HPDE6-E6E7 (cell line): ENCODE data around the gene GCM1.
"Not testable (repeated sequence)": the region's sequence is repeated elsewhere in the genome, so short reads cannot be mapped to it uniquely, and the experiment has no call there.

Source experiments
- DNase-seq: peaks from one replicate; pipeline ENCODE4 v3.0.0; 2011; ENCODE audit warnings: missing footprints; ENCODE audit errors: extremely low spot score

Gene GCM1, protein sequence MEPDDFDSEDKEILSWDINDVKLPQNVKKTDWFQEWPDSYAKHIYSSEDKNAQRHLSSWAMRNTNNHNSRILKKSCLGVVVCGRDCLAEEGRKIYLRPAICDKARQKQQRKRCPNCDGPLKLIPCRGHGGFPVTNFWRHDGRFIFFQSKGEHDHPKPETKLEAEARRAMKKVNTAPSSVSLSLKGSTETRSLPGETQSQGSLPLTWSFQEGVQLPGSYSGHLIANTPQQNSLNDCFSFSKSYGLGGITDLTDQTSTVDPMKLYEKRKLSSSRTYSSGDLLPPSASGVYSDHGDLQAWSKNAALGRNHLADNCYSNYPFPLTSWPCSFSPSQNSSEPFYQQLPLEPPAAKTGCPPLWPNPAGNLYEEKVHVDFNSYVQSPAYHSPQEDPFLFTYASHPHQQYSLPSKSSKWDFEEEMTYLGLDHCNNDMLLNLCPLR

DNA sequence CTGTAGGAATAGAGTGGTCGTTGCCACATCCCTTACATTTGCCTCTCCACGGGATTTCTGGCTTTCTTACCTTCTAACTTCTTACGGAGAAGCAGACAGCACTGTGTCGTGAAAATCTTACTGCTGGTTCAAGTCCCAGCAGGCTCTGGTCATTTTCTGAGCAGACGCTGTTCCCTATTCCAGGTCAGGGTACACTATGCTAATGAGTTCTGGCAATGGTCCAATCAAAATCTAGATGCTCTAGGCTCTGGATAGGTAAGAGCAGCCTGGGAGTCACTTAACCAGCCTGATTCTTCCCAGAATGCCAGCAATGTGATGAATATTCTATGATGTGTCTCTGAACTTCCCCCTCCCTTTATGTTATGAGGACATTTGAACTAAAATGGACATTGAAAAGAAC, at the start of gene GCM1:
Gene GCM1, minus strand, starts transcription at position 158 of the 400 bp plus-strand sequence. CDS start 3,209 bp downstream, outside the sequence.
- DNase-seq, result no peak

DNA sequence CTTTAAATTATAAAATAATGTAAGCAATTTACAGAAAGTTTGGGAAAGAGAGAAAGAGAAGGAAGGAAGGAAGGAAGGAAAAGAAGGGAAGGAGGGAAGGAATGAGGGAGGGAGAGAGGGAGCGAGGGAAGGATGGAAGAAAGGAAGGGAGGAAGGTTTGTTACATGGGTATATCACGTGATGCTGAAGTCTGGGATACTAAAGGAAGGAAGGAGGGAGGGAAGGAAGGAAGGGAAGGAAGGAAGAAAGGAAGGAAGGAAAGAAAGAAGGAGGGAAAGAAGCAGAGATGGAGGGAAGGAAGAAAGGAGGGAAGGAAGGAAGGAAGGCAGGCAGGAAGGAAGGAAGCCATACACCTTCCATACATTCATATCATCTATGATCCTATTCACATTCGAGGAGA, 48.9 kb upstream of the GCM1 start:
- no peak for DNase-seq

DNA sequence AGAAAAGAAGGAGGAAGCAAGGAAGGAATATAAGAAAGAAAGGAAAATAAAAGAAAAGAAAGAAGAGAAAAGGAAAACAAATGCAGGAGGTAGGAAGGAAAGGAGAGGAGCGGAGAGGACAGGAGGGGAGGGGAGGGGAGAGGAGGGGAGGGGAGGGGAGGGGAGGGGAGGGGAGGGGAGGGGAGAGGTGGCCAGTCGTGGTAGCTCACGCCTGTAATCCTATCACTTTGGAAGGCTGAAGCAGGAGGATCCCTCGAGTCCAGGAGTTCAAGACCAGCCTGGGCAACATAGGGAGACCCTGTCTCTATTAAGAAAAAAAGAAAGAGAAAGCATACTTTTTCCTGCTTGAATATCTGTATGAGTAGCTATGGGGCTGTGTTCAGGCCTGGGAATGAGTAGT, 46.4 kb upstream of the GCM1 start:
- DNase-seq, result no peak

DNA sequence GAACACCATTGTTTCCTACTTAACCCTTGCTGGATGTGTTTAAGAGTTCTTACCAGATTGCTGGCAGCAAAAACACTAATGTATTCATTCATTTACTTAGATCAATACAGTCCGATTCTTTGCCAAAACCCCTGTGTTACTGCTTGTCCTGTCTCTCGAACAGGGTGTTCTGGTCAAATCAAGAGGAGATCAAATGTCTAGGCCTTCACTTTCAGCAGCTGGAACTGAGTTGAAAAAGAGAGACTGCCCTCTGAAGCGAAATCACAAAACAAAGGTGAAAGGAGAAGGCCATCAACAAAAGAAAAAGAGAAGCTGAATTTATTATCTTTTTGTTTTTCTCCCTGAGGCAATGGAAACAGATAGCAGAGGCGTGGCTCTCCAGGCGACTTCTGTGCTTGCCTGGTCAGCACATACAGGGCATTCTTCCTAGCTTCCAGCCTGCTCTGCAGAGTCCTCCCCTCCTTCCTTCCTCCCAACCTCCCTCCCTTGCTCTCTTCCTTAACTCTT, 44.1 kb upstream of the GCM1 start:
- DNase-seq, result no peak

DNA sequence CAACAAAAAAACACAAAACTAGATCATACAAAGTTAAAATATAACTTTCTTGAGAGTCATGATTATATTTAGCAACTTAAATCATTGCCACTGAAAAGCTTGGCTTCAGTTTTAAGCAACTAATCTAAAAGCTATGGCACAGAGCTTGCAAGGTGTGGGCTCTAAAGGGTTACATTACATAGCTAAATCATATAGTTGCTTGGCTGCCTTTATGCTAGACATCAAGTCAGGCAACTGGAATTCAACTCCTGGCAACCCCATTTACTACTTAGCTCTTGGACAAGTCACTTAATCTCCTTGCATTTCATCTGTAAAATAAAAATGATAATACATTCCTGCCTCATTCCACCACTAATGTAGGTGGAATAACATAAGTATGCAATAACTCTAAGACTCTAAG, 40.9 kb upstream of the GCM1 start:
- no peak for DNase-seq

DNA sequence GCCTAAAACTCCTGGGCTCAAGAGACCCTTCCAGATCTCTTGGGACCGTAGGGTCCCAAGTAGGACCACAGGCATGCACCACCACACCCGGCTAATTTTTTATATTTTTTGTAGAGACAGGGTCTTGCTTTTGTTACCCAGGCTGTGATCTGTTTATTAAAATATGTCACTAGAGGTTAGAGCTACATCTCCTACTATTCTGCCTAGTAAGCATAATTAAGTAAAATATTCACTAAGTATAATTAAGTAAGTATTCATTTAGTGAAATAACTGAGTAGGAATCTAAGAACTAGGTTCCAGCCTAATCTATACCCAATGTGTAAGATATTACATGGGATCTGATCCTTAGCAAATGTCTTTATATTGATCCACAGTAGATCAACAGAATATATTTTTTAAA, 40.2 kb upstream of the GCM1 start:
- no peak for DNase-seq

DNA sequence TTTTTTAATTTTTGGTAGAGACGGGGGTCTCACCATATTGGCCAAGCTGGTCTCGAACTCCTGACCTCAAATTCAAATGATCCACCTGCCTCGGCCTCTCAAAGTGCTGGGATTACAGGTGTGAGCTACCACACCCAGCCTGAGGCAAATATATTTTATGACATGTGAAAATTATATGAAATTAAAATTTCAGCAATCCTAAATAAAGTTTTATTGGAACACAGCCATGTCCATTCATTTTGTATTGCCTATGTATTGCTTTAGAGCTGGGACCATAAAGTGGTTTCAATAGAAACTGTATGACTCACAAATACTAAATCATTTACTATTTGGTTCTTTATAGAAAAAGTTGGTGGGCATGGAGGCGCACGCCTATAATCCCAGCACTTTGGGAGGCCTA, 32.0 kb upstream of the GCM1 start:
- DNase-seq, result no peak

DNA sequence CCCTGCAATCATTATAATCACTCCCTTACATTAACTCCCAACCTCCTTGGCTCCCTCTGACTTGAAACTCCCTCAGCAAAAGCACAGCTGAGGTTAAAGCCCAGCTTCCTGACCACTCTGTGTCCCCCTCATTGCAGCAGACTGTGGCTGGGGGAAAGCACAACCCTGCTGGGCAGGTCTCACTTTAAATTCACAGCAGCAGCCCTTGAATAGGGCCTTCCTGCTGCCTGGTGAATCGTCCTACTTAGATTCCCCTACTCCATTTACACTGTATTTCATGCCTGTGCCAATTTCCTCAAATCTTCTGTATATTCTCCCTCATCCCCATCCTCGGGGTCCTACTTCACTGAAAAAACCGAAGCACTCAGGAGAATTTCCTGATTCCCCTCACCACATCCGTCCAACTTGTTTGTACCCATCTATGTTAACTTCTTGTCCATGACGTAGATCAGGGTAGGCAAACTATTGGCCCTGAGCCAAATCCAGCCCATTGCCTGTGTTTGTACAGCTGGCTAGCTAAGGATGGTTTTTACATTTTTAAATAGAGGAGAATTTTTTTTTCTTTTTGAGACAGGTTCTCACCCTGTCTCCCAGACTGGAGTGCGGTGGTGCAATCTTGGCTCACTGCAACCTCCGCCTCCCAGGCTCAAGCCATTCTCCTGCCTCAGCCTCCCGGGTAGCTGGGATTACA, 31.5 kb upstream of the GCM1 start:
- DNase-seq, result no peak

DNA sequence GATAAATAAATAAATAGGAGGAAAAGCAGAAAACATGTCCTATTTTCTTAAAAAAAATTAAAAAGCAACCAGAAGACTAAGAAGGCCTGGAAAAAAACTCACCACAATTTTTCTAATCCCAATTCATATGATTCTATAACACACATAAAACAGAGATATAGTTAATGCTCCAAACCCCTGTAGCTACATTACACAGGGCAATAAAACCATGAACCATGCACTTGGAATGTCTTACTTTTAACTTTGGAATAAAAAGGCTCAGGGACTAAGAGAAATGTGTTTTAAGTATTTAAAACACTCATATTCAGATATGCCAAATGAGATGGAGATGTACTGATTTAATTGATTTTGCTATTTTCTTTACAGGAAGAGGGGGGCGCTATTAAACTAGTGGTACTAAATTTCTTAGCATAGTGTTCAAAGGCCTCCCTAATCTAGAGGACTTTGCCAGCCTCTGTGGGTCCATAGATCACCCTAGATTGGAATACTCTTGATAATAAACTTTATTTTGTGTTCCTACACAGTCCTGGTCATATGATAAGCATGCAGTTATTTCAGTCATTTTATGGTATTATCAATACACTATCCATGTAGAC, 30.3 kb upstream of the GCM1 start:
- no peak for DNase-seq

DNA sequence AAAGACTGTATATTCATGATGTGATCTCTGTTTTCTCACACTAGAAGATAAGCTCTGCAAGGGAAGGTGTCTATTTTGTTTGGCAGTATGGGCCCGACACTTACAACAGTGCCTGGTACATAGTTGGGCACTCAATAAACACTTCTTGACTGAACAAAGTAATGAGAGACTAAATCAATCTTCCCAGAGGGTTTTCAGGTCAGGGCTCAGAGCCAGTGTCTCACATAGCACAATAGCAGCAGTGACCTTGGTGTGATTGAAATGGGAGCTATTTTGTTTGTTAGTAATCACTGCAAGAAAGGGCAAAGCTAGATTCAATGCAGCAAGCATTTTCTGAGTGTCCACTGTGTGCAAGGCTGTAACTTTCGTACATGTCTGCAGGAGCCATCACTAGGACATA, 26.4 kb upstream of the GCM1 start:
- DNase-seq, result no peak

DNA sequence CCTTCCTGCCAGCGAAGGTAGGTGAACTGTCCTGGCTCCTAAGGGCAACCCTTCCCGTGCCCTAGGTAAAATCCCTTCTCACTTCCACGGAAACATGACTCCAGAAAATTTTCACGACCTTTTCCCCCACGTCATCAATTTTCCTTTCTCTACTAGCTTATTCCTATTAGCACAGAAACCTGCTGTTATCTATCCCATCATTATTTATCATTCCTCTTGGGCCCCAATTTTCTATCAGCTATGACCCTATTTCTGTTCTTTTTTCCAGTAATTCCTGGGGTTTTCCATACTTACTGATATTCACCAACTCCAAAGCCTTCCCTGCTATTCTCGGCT, 23.8 kb upstream of the GCM1 start:
- DNase-seq, result no peak

DNA sequence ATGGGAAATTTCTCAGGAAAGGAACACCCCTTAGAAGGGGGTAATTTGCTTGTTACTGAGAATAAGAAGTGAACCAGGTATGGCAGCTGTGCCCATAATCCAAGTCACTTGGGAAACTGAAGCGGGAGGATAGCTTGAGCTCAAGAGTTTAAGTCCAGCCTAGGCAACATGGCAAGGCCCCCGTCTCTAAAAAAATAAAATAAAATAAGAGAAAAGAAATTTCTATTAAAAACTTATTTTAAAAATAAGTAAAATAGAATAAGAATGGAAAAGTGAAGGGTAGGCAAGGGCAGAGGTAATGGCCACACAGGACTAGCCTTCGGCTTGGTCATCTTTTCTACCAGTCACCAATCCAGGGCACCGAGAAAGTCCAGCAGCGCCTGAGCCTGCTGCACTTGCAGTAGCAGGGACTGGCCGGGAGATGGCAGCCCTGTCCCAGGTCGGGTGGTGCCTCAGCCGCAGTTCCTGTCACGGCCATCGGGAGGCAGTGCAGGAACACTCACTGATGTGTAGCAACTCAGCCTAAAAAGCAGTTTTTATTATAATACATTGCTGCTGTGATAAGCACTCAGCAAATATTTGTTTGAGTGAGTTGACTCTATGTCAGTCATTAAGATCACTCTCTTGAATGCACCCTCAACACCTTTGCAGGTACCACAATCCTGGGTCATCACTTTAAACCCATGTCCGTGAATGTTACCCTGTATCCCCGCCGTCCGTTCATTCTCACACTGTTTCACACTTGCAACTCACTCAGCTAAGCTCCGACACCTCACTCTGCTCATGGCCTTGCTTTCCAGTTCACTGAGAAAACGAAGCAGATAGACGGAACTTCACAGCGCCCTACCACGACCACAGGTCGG, 23.2 kb upstream of the GCM1 start:
- peak; percentile 70 for DNase-seq

DNA sequence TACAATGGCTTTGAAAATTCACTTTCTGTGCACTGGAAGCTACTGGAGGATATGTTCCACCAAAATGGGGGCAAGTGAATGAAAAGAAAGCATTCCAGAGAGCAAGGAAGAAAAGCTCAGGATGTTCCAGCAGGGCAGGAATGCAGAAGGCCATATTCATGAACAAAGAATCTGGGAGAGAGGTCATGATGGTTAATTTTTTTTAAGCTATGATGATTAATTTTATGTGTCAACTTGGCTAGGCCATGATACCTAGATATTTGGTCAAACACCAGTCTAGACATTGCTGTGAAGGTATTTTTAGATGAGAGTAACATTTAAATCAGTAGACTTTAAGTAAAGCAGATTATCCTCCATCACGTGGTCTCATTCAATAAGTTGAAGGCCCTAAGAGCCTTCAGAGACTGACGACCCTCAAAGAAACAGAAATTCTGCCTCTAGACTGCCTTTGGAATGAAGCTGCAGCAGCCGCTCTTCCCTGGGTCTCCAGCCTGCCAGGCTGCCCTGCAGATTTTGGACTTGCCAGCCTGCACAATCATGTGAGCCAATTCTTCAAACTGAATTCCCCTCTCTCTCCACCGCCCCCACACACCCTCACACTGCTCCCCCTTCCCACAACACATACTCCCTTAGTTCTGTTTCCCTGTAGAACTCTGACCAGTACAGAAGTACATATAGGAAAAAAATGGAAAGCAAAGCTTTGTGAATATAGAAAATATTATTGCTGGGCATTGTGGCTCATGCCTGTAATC, 20.1 kb upstream of the GCM1 start:
- no peak for DNase-seq

DNA sequence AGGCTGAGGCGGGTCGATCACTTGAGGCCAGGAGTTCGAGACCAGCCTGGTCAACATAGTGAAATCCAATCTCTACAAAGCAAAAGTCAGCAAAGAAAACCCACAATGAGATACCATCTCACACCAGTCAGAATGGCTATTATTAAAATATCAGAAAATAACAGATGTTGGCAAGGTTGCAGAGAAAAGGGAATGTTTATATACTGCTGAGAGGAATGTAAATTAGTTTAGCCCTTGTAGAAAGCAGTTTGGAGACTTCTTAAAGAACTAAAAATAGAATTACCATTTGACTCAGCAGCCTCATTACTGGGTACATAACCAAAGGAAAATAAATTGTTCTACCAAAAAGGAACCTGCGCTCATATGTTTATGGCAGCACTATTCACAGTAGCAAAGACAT, 16.7 kb upstream of the GCM1 start:
- no peak for DNase-seq

DNA sequence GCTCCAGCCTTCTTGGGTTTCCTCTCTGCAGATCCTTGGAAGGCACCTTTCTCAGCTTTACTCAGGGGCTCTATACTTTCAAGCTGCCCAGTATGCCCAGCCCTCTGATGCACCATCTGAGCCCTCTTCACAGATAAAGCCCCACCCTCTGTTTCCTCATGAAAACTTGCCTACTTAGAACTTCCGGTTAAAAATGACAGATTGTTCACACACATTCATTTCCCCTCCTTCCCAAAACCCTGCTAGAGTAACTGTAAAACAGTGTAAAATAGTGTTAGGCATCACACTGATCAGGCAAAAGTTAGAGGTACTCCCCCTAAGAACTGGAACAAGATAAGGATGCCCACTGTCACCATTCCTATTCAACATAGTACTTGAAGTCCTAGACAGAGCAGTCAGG, 14.0 kb upstream of the GCM1 start:
- no peak for DNase-seq

DNA sequence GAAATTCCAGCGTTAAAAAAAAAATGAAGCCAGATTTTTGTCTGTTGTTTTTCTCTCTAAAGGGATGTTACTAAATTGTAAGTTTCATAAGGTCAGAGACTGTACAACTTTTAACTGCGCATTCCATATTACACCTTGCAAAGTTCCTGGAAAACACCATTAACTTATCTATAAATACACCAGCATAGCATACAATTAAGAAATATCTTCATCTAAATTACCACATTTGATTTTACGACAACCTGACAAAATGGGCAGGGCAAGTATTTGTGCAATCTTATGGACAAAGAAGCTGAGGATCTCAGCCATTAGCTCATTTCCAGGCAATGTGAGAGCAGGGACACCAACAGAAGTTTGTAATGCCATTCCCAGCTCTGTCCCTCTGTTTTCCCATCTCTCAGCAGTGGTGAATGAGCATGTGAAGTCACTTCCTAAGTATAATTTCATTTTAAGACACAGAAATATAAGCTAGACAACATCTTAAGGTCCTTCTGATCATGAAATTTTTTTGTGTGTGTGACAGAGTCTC, 12.9 kb upstream of the GCM1 start:
- no peak for DNase-seq

DNA sequence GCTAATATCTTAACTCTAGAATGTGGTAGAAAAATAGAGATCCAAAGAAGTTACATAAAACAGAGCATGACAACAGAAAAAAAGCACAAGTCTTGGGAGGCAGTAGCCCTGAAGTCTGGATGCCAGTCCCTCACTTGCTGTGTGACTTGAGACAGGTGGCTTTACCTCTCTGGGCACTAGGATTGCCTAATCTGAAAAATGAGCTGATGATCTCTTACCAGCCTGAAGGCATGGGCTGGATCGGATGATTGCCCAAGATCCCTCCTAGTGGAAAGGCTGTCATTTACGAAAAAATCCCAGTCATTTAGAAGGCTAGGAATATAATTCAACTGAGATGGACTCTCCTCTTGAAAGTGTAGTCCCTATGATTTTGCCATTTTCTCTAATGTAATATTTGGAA, 10.9 kb upstream of the GCM1 start:
- DNase-seq, result peak; percentile 65

DNA sequence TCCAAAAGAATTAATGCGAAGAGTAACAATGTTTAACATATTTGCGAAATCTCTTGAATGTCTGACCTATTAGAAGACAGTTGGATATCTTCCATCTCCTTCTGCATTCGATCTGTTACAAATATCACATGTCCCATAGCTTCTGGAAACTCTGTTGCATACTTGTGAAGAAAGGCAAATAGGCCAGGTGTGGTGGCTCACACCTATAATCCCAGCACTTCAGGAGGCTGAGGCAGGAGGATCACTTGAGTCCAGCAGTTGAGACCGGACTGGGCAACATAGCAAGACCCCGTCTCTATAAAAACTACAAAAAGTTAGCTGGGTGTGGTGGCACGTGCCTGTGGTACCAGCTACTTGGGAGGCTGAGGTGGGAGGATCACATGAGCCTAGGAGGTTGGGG, 9.4 kb upstream of the GCM1 start:
- DNase-seq, result not testable (repeated sequence)

DNA sequence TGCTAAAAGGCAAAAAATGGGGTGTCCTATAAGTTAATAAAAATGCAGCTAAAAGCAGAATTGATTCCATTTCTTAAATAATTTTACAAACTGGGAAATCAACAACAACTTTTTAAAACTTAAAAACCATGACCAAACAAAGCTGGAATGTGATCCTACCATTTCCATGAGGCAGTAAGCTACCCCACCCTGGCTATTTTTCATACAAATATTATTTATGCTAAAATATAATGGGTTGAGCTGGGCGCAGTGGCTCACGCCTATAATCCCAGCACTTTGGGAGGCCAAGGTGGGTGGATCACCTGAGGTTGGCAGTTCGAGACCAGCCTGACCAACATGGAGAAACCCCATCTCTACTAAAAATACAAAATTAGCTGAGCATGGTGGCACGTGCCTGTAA, 6.6 kb upstream of the GCM1 start:
- DNase-seq, result not testable (repeated sequence)

DNA sequence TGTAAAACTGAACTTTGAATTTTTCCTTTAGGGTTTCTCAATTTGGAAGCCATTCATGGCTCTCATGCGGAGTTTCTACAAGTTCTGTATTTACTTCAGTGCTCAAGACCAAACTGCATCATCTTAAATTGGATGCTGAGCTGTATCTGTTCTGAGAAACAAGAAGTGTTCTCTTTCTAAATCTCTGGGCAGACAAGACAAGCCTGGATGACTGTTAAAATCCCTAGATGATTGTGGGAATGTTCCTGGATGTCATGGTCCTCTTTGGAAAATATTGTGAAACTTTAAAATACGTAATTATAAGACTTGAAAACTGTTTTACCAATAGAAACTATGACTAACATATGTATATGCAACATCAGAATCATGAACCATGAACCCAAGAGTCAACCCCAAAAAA, 6.2 kb upstream of the GCM1 start:
- DNase-seq, result no peak

DNA sequence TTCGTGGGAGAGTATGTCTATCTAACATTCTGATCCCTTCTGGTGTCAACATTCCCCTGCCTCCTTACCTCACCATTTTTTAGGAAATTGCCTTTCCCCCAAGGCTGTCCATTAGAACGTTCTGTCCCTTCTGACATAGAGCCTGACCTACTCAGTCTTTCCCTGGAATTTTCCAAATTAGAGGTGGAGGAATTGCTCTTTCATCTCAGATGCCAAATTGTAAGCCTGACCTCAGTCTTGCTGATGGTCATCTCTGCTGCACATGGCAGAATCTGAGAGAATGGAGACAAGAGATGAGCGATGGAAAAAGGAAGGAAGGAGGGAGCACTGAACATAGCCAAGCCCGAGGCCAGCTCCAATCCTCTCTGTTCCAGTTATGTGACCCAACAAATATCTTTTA, 5.4 kb upstream of the GCM1 start:
- DNase-seq, result no peak
